NCI-H187 (cell line): Measurements from ENCODE around the gene SHH.
A peak's percentile ranks its signal among the peaks of the same experiment; 100 is the strongest.

Experiments
- DNase-seq, 2 experiments: peaks; one replicate each; lab custom pipeline; 2025; lab: John Stamatoyannopoulos, UW

SHH gene

GRCh38 chr7:155764438-155764793 lies 47.8 kb downstream of the SHH start:
- peak in 1 of 2 experiments; percentile 15 for DNase-seq

GRCh38 chr7:155763691-155764437 lies 48.4 kb downstream of the SHH start:
- no peak for DNase-seq

DNA sequence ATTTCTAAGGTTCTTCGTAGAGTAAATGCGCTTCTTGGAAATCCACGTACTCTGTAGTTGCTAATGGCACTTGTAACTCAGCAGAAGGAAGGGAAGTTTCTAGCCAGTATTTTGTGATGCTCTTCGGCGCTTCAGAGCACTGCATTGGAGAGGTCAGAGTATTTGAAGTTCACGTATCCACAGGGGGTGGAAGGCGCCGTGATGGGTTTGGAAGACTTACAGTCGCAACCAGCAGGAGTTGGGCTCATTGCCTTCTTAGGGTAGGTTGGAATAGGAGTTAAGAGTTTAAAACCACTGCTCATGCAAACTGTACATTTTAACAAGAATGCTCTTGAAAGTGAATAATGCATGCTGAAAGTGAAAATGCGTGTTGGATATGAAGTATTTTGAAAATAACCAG lies 49.1 kb downstream of the SHH start:
- DNase-seq: no peak

DNA sequence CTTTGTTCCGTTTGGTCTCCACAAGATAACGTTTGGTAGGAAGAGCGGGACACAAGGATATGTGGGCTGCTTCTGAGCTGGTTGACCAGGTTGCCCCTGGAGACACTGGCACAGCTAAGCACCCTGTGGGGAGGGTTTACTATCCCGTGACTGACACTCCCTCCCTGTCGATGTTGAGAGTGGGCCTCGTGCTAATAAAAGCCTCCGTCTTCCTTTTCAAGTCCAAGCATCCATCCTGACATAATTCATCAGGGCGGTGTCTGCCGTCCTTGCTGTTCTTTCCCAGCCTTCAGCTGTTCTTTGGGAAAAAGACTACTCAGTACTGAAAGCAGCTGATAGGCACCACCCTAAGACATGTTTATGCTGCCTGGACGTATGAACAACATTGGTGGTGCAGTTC lies 49.6 kb downstream of the SHH start:
- no peak for DNase-seq

- DNase-seq: no peak
Measured at GRCh38 chr7:155762036-155762435, 50.2 kb downstream of the SHH start.

GRCh38 chr7:155761162-155761561 lies 51.1 kb downstream of the SHH start:
- no peak for DNase-seq

DNA sequence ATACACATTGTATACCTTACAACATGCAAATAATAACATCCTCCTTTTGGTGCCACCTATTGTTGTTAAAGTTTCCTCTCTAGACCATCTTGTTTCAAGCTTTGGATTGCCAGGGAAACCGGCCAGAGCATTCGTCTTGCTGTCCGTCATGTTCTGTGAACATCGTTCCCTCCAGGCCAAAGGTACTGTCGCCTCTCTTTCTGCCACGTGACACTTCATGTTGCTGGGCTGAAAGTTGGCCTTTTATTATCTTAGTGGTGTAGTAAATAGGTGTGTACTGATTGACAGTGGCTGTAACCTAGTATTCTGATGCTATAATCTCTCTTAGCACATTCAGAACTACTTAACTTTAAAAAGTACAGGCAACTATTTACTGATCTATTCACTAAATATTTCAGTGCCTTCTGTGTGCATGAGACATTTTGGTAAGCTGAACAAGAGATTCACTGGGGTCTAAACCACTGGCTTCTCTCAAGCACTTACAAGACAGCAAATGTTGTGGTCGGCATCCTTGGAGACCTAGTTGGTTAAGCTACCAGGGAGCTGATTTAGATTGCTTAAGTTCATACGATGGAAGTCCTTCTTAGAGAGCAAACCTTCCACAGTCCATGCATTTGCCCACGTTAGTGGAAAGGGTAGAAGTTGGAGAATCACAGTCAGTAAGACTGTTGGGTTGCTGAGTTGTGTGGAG lies 52.4 kb downstream of the SHH start:
- DNase-seq: no peak

GRCh38 chr7:155758348-155758747 lies 53.9 kb downstream of the SHH start:
- DNase-seq: no peak

- no peak for DNase-seq
Measured at GRCh38 chr7:155756322-155756721, 55.9 kb downstream of the SHH start.

DNA sequence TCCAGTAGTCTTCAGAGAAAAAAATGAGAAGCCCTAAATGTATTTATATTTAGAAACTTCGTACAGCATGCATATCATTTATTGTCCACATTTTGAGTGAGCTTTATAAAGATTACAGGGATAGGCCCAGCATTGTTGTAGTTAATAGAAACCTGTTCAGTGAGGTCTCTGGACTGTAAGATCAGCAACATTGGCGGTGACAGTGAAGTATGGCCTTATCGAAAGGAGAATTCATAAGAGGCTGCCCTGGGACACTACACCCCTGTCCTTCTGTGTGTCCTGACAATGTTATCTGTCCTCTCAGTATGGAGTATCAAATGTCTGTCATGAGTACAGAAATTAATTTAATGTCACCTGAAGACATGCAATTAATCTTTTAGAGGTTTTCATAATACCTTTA lies 57.2 kb downstream of the SHH start:
- no peak for DNase-seq

DNA sequence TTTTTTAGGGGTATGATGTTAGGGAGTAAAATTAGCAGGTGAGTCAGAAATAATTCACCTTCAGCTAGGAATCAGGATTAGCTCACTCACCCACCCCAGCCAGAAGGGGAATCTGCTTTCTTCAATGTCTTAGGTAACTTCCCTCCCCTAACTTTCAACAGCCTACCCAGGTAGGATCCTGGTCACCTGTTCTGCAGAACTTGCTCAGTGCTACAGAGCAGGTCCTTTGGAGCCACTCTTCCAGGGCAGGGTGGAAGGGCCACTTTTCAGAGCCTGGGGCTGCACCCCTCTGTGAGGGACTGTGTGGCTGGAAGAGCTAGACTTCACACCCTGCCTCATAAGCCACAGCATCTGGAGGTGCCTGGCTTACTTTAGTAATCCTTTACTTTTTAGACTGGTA lies 58.1 kb downstream of the SHH start:
- no peak for DNase-seq

DNA sequence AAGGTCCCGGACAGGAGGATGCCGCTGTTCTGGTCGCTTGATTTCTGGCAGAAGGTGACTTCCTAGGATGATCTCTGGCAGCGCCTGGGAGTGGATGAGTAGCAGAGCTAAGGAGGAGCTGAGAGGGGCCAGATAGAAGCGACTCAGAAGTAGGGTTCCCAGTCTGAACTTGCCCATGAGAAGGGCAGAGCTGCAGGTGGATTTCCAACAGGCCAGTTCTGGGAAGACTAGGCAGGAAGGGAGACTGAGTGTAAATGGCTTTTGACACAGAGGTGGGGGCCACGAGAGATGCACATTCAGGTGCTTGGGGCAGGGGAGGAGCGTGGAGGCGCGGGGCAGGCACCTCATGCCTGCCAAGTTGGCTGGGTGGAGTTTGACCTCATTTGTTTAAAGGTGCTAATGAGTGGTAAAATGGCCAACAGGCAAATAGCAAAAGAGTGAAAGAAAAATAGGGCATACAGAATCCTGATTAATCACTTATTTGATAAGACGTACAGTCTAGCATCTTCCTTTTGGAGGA lies 58.8 kb downstream of the SHH start:
- DNase-seq: no peak

GRCh38 chr7:155752756-155753445 lies 59.4 kb downstream of the SHH start:
- DNase-seq: no peak

DNA sequence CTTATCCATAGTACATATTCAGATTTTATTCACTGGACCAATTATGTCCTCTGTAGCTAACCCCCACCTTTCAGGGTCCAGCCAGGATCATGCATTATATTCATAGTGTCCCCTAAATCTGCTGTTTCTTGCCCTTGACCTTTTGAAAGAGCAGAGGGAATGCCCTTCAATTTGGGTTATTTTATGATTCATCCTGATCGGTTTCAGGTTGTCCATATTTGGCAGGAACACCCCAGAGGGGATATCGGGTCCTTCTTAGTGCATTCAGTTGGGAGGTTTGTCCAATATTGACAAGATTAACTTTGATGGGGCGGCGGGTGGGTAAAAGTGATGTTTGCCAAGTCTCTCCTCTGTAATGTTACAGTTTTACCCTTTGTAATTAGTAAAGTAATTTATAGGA lies 60.9 kb downstream of the SHH start:
- no peak for DNase-seq

DNA sequence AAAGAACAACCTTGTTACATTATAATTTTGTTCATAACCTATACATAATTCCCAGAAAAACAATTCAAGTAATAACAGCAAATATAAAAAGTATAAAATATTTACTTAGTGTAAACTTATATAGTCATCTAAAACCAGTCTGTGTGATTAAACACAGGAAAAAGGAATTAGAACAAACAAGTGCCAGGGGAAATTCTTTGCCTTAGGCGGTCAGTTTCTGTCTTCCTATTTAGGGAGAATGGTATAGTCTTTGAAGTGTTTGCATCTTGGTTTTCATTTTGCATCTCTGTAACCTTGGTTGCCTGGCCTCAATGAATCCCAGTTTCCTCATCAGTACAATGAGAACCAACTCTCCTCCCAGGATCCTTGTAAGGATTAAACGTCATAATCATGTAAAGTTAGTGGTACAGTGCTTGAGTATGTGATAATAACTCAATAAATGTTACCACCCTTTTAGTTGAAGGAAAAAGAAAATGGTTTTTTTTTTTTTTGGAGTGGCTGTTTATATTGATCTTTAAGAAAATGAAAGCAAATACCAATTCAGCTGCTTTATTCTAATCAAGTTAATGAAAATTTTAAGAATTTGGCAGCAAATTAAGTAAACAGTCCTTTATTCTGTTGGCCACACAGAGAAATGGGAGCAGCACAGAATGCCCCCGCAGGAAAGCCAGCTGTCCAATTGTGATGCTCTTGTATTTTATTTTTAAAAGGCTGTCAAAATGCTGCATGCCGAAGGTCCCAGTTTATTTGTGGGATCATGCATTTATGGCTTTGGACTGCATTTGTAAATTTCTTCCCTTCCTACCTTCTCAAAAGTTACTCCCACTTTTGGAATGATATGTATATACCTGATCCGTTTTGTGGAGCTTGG lies 61.8 kb downstream of the SHH start:
- no peak for DNase-seq
